GM10266 (cell line): Measurements from ENCODE around the gene PLXNA2.

Experiments used
- DNase-seq: peaks from one replicate; pipeline ENCODE4 v3.0.0; 2012; ENCODE audit errors: extremely low spot score
- TF ChIP-seq, protein P1 (sequence below): IDR thresholded peaks from 2 replicates; pipeline ENCODE4 v1.5.1; 2012; ENCODE audit warnings: mild to moderate bottlenecking, low read depth; ENCODE audit not compliant: control insufficient read depth, insufficient read depth; ENCODE audit errors: missing control alignments

PLXNA2 gene

DNA sequence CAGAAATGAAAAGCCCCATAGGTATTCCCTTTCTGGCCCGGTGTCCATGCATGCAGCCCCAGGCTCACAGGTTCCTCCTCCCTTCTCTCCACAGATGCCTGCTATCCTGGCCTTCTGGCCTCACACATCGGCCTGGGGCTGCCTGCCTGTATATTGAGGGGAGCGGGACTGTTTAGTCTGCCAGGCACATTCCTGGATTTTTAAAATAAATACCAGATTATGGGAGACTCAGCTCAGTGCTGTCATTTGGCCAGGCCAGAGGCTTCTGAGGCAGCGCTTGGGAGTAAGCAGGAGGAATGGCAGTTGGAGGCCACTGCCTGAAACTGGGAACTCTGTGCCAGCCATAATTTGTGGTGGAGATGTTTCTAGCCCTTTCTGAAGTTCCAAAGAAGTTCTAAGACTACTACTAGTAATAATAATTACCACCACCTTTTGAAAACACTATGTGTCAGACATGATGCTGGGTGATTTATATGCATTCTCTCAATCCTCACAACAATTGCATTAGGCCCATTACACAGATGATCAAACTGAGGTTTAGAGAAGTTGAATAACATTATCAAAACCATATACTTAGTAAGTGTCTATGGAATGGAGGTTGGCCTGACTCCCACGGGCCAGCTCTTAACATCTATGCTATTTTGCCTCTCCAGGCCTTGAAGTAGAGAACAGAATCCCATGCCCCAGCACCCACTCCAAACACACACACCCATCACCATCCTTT lies 107.6 kb downstream of the PLXNA2 start:
- DNase-seq: no peak
- TF ChIP-seq, protein P1, sequence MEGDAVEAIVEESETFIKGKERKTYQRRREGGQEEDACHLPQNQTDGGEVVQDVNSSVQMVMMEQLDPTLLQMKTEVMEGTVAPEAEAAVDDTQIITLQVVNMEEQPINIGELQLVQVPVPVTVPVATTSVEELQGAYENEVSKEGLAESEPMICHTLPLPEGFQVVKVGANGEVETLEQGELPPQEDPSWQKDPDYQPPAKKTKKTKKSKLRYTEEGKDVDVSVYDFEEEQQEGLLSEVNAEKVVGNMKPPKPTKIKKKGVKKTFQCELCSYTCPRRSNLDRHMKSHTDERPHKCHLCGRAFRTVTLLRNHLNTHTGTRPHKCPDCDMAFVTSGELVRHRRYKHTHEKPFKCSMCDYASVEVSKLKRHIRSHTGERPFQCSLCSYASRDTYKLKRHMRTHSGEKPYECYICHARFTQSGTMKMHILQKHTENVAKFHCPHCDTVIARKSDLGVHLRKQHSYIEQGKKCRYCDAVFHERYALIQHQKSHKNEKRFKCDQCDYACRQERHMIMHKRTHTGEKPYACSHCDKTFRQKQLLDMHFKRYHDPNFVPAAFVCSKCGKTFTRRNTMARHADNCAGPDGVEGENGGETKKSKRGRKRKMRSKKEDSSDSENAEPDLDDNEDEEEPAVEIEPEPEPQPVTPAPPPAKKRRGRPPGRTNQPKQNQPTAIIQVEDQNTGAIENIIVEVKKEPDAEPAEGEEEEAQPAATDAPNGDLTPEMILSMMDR: no peak

DNA sequence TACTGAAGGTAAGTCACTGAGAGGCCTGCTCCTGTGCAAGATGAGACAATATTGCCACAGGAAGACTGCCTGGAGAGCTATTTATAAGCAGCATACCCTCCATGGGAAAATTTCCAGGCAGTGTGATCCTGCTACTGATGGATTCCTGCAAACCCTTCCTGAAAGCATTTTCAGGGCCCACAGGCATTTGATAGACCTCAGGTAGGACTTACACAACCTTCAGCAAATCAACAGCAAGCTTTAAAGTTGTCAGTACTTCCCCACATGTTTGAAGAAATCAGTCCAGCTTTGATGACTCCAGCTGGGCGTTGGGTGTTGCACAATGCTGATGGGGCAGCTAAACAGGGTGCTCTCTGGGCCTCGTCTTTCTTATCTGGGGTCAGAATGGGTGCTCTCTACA lies 108.8 kb downstream of the PLXNA2 start:
- TF ChIP-seq, protein P1: no peak
- no peak for DNase-seq

DNA sequence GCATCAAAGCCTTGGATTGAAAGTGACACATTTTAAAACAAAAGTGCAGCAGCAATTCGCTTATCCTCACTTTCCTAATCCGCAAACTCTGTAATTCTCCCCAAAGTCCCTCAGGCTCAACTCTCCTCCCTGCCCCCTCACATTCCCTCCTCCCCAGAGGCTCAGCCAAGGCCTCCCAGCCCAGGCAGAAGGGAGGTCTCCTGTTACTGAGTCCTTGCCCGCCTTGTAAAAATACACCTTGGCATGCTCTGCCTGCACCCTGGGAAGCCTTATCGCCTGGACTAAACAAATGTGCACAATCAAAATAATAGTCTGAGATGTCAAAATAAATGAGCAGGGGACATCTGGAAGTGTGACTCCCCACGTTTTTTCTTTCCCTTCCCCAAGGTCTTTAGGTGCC lies 109.7 kb downstream of the PLXNA2 start:
- TF ChIP-seq, protein P1: no peak

DNA sequence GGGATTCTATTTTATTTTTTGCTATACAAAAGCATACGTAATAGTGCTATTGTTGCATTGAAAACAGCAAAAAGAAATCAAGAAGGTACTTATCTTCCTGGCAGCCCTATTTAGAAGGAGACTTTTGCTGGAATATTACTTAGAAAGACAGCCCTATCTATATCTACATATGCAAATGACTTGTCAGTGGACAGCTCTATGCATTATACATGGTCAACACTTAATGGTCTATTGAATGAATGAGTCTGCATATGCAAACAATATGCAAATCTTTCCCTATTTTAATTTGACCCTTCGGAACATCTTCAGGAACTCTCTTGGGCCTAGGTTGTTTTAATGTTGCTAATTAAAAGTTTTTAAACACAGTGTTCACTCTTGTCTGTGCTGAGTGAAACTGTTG lies 110.8 kb downstream of the PLXNA2 start:
- TF ChIP-seq, protein P1: no peak
- DNase-seq: no peak

More for the DNA sequence above, 109.7 kb downstream of the PLXNA2 start:
- no peak for DNase-seq

DNA sequence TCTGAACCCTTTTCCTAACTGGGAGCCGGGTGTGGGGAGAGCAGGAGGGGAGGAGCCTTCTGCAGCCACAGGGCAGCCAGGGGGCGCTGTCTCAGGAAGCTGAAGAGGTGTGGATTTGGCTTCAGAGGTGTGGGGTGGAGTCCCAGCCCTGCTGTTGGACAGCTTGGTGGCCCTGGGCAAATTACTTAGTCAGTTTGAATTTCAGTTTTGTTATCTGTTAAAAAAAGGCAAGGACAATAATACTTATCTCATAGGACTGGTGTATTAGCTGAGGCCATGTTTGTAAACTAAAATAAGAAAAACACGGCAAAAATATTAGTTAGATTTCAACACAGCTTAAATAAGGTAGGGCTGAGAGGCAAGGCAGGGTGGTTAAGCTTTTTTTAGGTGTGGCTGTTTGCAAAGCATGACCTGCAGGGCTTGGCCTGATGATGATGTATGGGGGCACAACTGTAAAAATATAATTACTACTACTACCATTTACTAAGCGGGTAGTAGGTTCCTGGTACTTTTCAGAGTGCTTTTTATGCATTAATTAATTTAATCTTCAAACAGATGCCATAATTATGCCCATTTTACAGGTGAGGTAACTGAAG lies 111.8 kb downstream of the PLXNA2 start:
- peak; percentile 73 for DNase-seq
- TF ChIP-seq, protein P1: peak; percentile 83

DNA sequence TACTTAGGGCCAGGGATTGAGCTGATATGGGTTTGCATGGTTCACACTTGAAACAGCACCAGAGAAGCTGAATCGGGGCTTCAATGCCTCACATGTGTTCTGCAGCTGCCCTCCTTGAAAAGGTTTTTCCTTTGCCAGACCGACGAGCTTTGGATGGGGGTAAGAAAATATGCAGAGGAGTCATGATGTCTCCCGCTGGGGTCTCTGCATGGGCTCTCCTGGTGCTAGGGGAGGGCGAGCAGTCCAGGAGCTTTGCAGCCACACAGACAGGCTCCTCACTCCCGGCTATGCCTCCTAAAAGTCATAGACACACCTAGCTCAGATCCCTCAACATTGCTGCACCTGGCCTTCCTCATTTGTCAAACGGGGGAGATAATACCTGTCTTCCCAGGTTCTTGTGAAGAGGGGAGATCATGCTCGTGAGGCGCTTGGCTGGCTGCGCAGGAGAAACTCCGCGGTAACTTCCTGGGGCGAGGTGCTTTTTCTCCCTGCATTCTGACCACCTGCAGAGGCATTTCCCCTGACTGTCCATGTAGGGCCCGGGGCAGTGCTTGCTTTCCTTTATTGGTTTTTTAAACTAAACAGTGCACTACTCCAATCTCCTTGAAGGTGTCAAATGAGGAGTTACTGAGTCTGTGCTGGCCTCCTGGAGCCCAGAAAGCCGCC lies 112.4 kb downstream of the PLXNA2 start:
- DNase-seq: no peak
- TF ChIP-seq, protein P1: no peak

DNA sequence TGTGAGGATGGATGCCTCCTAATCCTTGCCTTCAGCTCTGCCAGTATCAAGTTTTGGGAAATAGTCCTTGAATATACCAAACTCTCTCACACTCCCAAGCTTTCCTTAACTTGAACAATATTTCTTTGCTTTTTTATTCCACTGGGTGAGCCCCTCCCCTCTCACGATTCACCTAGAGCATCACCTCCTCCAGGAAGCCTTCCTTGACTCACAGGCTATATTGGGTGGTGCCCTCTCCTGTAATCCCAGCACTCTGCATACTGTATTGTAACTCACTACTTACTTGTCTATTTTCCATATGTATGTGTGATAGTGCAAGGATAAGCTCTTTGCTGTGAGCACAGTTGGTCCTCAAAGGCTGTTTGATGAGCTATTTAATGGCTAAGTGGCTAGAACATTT lies 114.7 kb downstream of the PLXNA2 start:
- no peak for DNase-seq
- TF ChIP-seq, protein P1: no peak
